Measurements from ENCODE around the gene STK11.
A peak's percentile ranks its signal among the peaks of the same experiment; 100 is the strongest.

The STK11 gene

DNA sequence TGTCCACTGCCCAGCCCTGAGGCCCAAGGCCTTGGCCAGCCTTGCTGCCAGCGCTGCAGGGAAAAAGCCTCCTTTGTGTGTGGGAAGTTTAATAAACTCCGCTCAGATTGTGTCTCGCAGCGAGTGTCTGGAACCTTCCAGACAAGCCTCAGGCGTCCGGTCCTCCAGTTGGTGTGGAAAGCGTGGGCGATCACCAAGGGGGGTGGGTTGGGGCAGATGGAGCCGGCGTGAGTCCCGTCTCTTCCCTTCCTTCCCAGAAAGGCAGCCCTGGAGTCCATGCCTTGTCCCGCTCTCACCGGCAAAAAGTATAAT is 4.6 kb downstream of the STK11 start:
- Histone ChIP-seq H3K36me3 (peaks cover 0 to 7% (median 0%) of the 10 kb centered on the region in 3 donors), H3K4me3 (no peak overlapping the region), H3K27me3 (no peaks in the 10 kb centered on the region), H3K9me3 (no peaks in the 10 kb centered on the region), H3K4me1 (peaks cover 0 to 69% (median 57%) of the 10 kb centered on the region in 4 donors), H3K27ac (peak overlapping the region in 1 of 2 donors; percentile 32)
- TF ChIP-seq, protein P1, sequence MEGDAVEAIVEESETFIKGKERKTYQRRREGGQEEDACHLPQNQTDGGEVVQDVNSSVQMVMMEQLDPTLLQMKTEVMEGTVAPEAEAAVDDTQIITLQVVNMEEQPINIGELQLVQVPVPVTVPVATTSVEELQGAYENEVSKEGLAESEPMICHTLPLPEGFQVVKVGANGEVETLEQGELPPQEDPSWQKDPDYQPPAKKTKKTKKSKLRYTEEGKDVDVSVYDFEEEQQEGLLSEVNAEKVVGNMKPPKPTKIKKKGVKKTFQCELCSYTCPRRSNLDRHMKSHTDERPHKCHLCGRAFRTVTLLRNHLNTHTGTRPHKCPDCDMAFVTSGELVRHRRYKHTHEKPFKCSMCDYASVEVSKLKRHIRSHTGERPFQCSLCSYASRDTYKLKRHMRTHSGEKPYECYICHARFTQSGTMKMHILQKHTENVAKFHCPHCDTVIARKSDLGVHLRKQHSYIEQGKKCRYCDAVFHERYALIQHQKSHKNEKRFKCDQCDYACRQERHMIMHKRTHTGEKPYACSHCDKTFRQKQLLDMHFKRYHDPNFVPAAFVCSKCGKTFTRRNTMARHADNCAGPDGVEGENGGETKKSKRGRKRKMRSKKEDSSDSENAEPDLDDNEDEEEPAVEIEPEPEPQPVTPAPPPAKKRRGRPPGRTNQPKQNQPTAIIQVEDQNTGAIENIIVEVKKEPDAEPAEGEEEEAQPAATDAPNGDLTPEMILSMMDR (IDR thresholded peaks at IDR 0.05), result no peak
- intact Hi-C loops (cut with DNase I; ENCODE audit: low total_unique reads), result no loop called here
- DNase-seq, result no peak

DNA sequence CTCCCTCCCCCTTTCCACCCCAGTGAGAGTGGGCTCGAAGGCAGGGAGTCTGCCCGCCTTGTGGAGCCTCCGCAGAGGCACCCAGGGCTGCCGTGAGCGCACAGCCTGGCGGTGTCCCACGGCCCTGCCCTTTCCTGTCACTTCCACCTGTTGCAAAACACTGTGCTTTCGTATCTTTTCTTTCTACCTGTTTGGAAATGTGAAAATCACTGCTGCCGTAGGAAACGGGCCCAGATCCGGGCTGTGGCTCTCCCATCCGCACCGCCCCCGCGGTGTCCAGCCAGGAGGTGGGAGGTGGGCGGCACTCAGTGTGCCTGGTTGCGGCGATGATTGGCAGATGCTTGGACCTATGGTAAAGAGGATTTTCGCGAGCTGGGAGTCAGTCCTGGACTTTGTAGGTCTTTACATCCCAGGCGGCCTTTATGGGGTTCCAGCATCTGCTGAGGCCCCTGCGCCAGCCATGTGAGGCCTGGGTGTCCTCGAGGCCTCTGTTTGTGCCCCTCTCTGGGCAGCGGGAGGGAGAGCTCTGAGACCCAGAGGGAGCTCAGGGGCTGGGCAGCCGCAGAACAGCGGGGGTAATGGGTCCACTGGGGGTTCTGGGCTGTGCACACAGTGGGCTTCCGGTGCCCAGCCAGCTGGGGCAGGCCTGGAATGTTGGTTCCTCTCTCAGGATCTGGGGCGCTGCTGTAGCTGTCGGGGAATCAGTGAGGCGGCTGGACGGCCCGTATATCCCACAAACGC is 6.1 kb downstream of the STK11 start:
- peaks cover 0 to 7% (median 0%) of the 10 kb centered on the region in 3 donors for H3K36me3 ChIP-seq
- no peak overlapping the region for H3K4me3 ChIP-seq
- H3K9me3 ChIP-seq, result no peaks in the 10 kb centered on the region
- peaks cover 4 to 83% (median 71%) of the 10 kb centered on the region in 4 donors for H3K4me1 ChIP-seq
- H3K27ac ChIP-seq, result peak overlapping the region; percentile 45 to 94
- no peaks in the 10 kb centered on the region for H3K27me3 ChIP-seq
- TF ChIP-seq, protein P1 (IDR thresholded peaks at IDR 0.05), result no peak
- intact Hi-C loops (cut with DNase I; ENCODE audit: low total_unique reads), result no loop called here
- DNase-seq, result no peak

DNA sequence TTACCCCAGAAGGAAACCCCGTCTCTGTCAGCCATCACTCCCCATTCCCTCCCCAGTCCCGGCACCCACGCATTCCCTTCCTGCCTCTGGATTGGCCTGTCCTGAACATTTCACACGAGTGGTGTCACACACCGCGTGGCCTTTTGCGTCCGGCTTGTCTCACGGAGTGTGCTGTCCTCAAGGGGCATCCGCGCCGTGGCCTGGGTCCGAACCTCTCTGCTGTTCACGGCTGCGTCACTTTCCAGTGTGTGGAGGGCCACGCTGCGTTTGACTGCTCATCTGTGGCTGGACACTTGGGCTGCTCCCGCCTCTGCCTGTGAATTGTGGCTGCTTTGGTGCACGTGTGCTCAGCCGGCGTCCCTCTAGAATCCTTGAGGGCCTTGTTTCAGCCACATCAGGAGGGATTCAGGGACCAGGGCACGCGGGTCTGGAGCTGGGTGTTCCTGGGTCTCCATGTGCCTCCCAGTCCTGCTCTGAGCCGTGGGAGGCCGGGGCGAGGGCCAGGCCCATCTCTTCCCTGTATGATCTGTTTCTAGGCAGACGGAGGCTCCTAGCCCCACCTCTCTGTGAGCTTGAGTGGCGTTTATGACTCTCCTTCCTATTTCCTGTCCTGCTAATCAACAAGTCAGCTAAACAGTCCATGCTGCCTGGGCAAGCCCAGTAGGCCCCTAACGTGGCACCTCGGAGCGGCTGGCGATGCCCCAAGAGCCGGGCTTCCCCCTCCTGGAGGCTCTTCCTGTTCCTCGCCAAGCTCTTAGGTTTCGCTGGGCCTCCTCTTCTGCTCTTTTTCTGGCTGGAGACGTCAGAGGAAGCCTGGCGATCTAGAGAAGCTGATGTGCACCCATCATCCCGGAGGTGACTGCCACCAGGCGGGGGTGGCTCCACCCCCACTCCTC is 8.1 kb downstream of the STK11 start:
- TF ChIP-seq, protein P1 (IDR thresholded peaks at IDR 0.05), result no peak
- peaks cover 7 to 91% (median 83%) of the 10 kb centered on the region in 4 donors for H3K4me1 ChIP-seq
- DNase-seq, result peak; percentile 72 to 91
- no peaks in the 10 kb centered on the region for H3K9me3 ChIP-seq
- intact Hi-C loops (cut with DNase I; ENCODE audit: low total_unique reads), result no loop called here
- H3K4me3 ChIP-seq, result peak overlapping the region; percentile 20 to 25
- H3K27ac ChIP-seq, result peak overlapping the region; percentile 91 to 94
- peaks cover 0 to 7% (median 0%) of the 10 kb centered on the region in 3 donors for H3K36me3 ChIP-seq
- no peaks in the 10 kb centered on the region for H3K27me3 ChIP-seq

DNA sequence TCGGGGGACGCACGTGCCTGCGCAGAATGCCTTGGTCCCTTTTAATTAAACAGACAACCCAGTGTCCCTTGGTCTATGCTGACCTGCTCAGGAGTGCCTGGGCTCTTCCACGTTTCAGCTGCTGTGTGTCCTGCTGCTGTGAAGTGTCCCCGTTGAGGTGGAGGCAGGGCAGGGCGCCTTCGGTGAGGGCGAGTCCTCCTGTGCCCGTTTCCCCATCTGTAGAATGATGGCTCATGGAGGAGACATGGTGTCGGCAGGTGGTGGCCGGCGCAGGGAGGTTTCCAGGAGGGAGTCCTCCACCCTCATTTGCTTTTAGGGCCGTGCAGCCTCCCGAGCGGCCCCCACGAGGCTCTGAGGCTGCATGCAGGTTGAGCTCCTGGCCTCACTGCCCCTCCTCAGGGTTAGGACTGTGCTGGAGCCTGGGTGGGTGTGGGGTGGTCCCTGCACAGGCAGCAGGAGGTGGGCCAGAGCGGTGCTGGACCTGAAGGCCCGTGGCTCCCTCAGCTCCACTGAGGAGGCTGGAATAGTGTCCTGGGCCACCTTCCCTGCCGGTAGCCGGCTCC is 8.8 kb downstream of the STK11 start:
- intact Hi-C loops (cut with DNase I; ENCODE audit: low total_unique reads), result no loop called here
- TF ChIP-seq, protein P1 (IDR thresholded peaks at IDR 0.05), result no peak
- Histone ChIP-seq H3K9me3 (no peaks in the 10 kb centered on the region), H3K36me3 (peaks cover 0 to 7% (median 0%) of the 10 kb centered on the region in 3 donors), H3K27me3 (no peaks in the 10 kb centered on the region), H3K4me3 (peak overlapping the region; percentile 10 to 25), H3K27ac (peak overlapping the region; percentile 91 to 94), H3K4me1 (peaks cover 9 to 91% (median 82%) of the 10 kb centered on the region in 4 donors)
- DNase-seq, result no peak

DNA sequence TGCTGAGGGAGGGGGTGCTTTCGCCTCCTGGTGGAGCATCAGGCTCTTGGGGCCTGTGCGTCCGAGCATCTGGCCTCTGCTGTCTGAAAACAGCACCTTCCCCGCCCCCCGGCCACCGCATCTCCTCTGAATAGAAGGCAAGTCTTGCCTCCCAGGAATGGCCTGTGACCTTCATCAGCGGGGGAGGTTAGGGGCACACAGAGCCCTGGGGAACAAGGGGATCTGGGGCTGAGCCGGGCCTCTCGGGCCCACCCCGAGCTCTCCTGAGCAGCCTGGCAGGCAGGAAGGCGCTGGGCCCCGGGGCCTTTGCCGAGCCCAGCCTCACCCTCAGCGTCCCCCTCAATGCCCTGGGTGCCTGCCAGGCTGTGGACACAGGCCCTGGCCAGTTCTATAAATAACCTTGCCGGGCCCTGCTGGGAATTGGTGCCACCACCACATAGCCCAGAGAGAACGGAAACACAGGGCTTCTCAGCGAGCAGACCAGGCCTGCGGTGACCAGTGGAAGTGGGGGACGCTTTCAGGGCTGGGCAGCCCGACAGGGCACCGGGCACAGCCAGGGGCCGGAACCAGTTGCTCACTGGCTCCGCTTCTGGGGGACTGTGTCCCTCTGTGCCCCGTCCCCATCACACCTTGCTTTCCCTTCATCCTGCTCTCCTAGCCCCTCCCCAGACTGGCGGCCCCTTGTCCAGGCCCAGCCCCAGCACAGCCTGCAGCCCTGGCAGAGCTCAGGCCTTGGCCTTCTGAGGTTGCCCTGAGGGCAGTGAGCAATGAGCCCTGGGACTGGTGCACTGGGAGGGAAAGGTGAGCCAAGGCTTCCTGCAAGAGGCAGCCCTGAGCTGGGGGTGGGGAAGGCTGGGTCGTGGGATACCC is 9.5 kb downstream of the STK11 start:
- H3K4me1 ChIP-seq, result peaks cover 9 to 91% (median 80%) of the 10 kb centered on the region in 4 donors
- H3K27me3 ChIP-seq, result no peaks in the 10 kb centered on the region
- H3K36me3 ChIP-seq, result peaks cover 0 to 6% (median 4%) of the 10 kb centered on the region in 3 donors
- peak overlapping the region; percentile 10 to 25 for H3K4me3 ChIP-seq
- intact Hi-C loops (cut with DNase I; ENCODE audit: low total_unique reads), result no loop called here
- H3K27ac ChIP-seq, result peak overlapping the region; percentile 91 to 94
- H3K9me3 ChIP-seq, result no peaks in the 10 kb centered on the region
- TF ChIP-seq, protein P1 (IDR thresholded peaks at IDR 0.05), result peak in 1 of 2 experiments; percentile 3
- peak; percentile 78 to 95 for DNase-seq
